SJCRH30 (cell line): ENCODE data around the gene GLYR1. TPM values are rescaled to one million over a fixed set of nuclear protein-coding genes. Genes with fewer than 3 reads are reported as not detected.
"Not testable (repeated sequence)": the region's sequence is repeated elsewhere in the genome, so short reads cannot be mapped to it uniquely, and the experiment has no call there.

Experiments
- DNase-seq, 2 experiments: peaks; one replicate each; pipeline ENCODE4 v3.0.0-alpha.2; 2015 to 2020
- H3K27ac ChIP-seq: fragments of 250-450 bp; sonication (Bioruptor Pico); 2 replicates; pipeline ENCODE4 v1.5.1; 2020; ENCODE audit warnings: mild to moderate bottlenecking, moderate library complexity
- H3K27me3 ChIP-seq: fragments of 250-450 bp; sonication (Bioruptor Pico); 2 replicates; pipeline ENCODE4 v1.5.1; 2020; ENCODE audit warnings: mild to moderate bottlenecking, moderate library complexity
- H3K36me3 ChIP-seq: fragments of 250-450 bp; sonication (Bioruptor Pico); 2 replicates; pipeline ENCODE4 v1.5.1; 2020; ENCODE audit warnings: mild to moderate bottlenecking, moderate library complexity
- H3K4me1 ChIP-seq: fragments of 250-450 bp; sonication (Bioruptor Pico); 2 replicates; pipeline ENCODE4 v1.5.1; 2020; ENCODE audit warnings: mild to moderate bottlenecking, moderate library complexity
- H3K4me3 ChIP-seq: fragments of 250-450 bp; sonication (Bioruptor Pico); 2 replicates; pipeline ENCODE4 v1.5.1; 2020; ENCODE audit warnings: mild to moderate bottlenecking, moderate library complexity
- H3K9me3 ChIP-seq: fragments of 250-450 bp; sonication (Bioruptor Pico); replicated peaks from 2 replicates; pipeline ENCODE4 v1.5.1; 2020; ENCODE audit warnings: mild to moderate bottlenecking, moderate library complexity
- total RNA-seq: library from RNA; depleted of rRNA; stranded (reverse); fragments of >200 nt; shearing (Covaris generic); gene quantifications from 2 replicates; pipeline ENCODE4 v1.2.3, GENCODE V29; 2014; rRNA removed

Gene GLYR1
- total RNA-seq, result 40.3 and 45.3 TPM in 2 replicates

DNA sequence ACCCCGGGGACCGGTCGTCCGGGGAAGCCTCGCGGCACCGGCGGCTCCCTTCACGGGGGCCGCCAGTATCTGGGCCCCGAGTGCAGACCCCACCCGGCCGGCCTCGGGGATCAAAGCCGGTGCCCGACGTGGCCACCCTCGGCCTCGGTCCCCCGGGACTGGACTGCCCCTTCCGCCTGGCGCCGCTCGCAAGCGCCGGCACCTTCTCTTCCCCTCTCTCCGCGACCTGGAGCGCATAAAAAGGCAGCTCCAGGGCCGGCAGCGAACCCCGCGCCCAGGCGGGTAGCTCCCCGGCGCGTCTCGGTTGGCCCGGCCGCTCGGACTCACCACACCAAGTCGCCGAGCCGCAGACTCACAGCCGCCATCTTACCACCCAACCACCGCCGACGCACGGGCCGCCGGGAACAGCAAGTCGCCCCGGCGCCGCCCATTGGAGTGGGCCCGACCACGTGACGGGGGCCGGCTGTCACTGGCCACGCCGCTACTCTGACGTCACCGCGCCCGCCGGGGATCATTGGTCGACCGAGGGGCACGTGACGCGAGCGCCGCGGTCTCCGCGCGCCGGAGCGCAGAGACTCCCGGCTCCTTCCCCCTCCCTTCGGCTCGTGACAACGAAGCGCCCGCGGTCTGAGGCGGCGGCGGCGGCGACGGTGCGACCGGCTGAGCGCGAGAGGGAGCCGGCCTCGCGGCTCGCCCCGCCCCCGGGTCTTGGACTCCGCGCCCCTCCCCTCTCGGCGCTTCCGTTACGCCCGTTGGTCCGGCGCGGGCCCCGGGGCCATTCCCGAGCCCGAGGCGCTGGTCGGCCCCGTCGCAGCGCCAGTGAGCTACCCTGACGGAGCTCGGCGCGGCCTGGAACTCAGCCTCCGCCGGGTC lies at the start of gene GLYR1, which contains the start of gene UBN1:
TSS of gene GLYR1 (minus strand) at position 388 of the 873 bp plus-strand sequence. CDS start at position 365, 23 bp downstream.
TSS of gene UBN1 (plus strand) at position 581 of the 873 bp plus-strand sequence. CDS start 5,437 bp downstream, outside the sequence.
- no peaks in the 10 kb centered on the region for H3K27me3 ChIP-seq
- peak within 1 kb of the TSS; percentile 99 for H3K4me3 ChIP-seq
- H3K9me3 ChIP-seq, result no peaks in the 10 kb centered on the region
- H3K4me1 ChIP-seq, result peaks cover 14% of the 10 kb centered on the region
- DNase-seq, result peak; percentile 97 to 98
- peak within 1 kb of the TSS; percentile 77 for H3K27ac ChIP-seq
- H3K36me3 ChIP-seq, result peaks cover 27% of the 10 kb centered on the region

DNA sequence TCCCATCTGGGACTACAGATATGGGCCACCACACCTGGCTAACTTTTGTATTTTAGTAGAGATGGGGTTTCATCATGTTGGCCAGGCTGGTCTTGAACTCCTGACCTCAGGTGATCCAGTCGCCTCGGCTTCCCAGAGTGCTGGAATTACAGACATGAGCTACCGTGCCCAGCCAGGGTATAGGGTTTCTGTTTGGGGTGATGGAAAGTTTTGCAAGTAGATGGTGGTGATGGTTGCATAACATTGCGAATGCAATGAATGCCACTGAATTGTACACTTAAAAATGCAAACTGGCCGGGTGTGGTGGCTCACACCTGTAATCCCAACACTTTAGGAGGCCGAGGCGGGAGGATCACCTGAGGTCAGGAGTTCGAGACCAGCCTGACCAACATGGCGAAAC lies 49.7 kb upstream of the GLYR1 start:
- H3K36me3 ChIP-seq, H3K4me3 ChIP-seq, DNase-seq, H3K27me3 ChIP-seq, H3K27ac ChIP-seq, H3K9me3 ChIP-seq: not testable (repeated sequence)
- peaks cover 14% of the 10 kb centered on the region for H3K4me1 ChIP-seq

DNA sequence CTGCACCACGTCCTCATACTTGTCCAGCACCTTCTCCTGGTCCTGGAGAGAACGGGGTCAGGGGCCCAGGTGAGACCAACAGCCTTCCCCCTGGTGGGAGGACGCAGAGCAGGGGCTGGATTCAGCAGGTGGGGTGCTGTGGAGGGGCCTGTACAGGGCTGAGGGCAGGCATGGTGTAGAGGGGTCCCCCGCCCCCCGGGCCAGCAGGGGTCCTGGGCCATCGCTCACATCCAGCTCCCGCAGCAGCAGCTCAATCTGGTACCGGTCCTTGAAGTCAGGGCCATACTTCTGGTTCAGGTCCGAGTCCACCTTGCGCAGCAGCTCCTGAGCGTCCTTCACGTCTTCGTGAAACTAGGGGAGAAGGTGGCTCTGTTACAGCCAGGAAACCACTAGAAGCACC lies 48.3 kb upstream of the GLYR1 start:
- Histone ChIP-seq H3K27ac (no peak overlapping the region), H3K36me3 (no peaks in the 10 kb centered on the region), H3K4me3 (no peak overlapping the region), H3K4me1 (peaks cover 15% of the 10 kb centered on the region), H3K9me3 (no peaks in the 10 kb centered on the region), H3K27me3 (no peaks in the 10 kb centered on the region)
- DNase-seq, result no peak

DNA sequence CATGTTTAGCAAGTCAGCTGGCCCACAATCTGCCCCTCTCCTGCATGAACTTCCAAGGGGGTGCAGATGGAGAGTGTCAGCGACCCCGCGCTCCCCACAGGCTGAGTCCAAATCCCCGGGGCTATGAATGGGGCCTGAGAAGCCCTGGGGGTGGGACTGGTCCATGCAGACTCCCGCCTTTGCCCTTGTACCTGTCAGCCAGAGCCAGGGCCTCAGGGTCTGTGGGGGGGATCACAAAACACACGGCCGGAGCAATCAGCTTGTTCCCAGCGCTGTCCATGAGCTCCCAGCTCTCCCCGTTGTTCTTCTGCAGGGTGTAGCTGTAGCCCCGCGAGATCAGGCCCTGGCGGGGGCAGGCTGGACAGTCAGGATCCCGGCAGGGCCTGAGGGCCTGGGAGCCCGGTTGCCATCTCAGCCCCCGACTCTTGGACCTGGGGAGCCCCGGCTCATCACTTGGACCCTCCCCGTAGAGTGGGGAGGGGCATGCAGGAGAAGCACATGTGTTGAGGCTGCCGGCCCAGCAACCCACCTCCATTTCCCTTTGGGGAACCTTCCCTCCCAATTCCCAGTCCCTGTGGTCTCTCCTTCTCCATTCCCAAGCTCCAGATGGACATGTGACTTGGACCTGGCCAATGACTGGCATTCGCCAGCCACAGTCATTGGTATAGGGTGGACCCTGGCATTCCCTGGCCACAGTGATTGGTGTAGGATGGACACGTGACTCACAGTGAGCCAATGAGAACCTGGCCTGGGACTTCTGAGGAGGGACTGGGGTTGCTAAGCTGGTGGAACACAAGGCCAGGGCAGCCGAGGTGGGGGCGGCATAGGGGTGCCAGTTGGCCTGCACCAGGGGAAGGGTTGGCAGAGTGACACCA lies 47.4 kb upstream of the GLYR1 start:
- peak in 1 of 2 experiments; percentile 35 for DNase-seq
- Histone ChIP-seq H3K4me3 (no peak overlapping the region), H3K27me3 (no peaks in the 10 kb centered on the region), H3K36me3 (no peaks in the 10 kb centered on the region), H3K27ac (no peak overlapping the region), H3K9me3 (no peaks in the 10 kb centered on the region), H3K4me1 (peaks cover 15% of the 10 kb centered on the region)

DNA sequence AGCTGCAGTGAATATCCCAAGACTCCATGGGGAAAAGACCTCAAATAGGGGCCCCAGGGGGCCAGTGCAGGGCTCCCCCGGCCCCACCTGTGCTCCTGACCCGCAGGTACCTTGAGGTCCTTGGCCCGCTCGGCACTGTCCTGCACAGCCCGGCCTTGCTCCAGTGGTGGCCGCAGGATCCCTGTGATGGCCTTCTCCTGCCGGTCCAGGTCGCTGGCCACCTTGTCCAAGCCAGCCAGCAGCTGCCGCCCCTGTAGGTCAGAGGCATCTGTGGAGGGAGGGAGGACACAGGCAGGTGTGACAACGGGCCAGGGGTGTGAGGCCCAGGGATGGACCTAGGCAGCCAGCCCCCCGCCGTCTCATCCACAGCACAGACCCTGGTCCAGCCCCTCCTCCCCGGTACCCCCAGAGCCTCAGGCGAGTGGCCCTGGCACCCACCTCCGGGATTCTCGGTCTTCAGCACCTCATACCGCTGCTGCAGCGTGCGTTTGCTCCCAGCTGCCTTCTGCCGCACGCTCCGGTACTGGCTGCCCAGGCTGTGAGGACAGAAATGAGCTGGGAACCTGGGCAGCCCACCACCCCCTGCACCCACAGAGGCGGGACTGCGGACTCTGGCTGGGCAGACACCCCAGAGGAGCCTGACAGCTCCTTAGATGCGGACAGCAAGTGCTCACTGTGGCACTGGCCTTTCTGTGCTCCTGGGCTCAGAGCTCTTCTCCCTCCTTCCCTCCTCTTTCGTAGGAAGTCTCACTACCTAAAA lies 46.2 kb upstream of the GLYR1 start:
- H3K36me3 ChIP-seq, result no peaks in the 10 kb centered on the region
- peaks cover 15% of the 10 kb centered on the region for H3K4me1 ChIP-seq
- no peak overlapping the region for H3K4me3 ChIP-seq
- no peaks in the 10 kb centered on the region for H3K27me3 ChIP-seq
- no peak for DNase-seq
- H3K9me3 ChIP-seq, result no peaks in the 10 kb centered on the region
- no peak overlapping the region for H3K27ac ChIP-seq

DNA sequence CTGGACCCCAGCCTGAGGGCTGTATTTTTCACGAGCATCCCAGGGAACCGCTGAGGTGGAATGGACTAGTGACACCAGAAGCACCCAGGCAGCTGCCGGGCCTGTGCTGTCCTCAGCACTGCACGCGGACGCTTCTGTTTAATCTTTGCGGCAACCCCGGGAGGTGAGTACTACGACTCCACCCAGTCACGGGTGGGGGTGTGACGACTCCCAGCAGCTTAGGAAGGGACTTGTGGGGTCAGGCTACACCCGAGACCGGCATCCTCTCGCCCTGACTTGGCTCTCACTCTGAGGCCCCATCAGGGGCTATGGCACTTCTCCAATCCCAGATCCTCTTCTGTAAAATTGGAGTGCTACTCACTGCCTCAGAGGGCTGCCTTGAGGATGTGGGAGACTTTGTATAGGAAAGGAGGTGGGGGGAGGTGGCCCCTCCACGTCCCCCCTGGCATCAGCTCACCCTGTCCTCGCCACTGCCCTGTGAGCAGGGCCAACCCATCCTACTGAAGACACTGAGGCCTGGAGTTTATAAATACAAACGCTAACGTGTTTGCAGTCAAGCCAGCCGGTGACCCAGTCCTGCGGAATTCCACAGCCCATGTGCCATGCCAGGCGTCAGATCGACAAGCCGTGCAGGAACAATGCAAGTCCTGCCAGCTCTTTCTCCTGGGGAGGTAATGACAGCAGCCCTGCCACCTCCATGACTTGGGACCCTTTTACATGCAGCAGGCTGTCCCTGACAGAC lies 45.4 kb upstream of the GLYR1 start:
- H3K36me3 ChIP-seq, result no peaks in the 10 kb centered on the region
- peak; percentile 52 to 53 for DNase-seq
- peaks cover 15% of the 10 kb centered on the region for H3K4me1 ChIP-seq
- peak overlapping the region; percentile 14; the same call in 1 of the 2 replicates for H3K4me3 ChIP-seq
- H3K27ac ChIP-seq, result no peak overlapping the region
- H3K27me3 ChIP-seq, result no peaks in the 10 kb centered on the region
- H3K9me3 ChIP-seq, result no peaks in the 10 kb centered on the region

DNA sequence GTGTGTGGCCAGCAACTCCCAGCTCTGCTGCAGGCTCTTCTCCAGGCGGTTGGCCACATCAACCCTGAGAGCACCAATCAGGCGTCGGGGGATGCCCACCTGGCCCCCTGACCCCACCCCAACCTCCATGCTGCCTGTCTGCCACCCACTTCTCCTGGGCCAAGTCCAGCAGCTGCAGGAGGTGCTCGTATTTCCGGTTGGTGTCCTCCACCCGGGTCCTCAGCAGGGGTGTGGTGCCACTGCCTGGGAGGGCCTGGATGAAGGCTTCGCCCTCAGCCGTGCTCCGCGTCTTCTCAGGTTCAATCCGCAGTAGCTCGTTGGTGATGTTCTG lies 44.8 kb upstream of the GLYR1 start:
- H3K36me3 ChIP-seq, result no peaks in the 10 kb centered on the region
- H3K4me3 ChIP-seq, result peak overlapping the region; percentile 14; the same call in 1 of the 2 replicates
- peak; percentile 50 to 55 for DNase-seq
- H3K27ac ChIP-seq, result no peak overlapping the region
- peaks cover 15% of the 10 kb centered on the region for H3K4me1 ChIP-seq
- no peaks in the 10 kb centered on the region for H3K27me3 ChIP-seq
- H3K9me3 ChIP-seq, result no peaks in the 10 kb centered on the region

DNA sequence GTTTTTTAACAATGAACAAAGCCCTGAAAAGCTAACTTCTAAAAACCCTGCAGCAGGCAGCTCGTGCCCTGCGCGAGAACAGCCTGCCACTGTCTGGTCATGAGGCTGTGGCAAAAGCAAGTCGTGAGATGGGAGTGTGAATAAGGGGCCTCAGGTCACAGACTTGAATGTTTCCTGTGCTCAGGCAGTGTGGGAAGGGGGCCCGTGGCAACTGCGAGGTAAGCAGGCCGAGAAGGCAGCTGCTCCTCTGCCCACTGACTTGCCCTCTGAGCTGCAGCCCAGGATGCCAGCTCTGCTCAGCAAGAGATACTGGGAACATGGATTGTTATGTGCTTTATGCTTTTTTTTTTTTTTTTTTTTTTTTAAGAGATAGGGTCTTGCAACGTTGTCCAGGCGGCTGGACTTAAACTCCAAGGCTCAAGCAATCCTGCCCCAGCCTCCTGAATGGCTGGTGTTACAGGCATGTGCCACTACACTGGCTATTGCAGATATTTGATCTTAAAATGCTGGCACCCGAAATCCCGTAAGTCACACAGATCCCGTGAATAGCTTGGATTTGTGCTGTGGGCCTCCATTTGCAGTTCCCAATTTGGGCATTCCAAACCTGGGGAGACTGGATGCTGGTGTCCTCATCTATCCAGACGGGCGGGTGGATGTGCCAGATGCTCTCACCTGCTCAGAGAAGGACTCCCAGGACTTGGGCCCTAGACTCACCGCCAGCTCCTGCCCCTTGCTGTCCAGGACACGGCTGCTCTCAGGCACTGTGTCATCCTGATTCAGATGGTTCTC lies 44.2 kb upstream of the GLYR1 start:
- no peaks in the 10 kb centered on the region for H3K36me3 ChIP-seq
- no peak overlapping the region for H3K4me3 ChIP-seq
- H3K9me3 ChIP-seq, result no peaks in the 10 kb centered on the region
- peaks cover 15% of the 10 kb centered on the region for H3K4me1 ChIP-seq
- DNase-seq, result no peak
- H3K27me3 ChIP-seq, result no peaks in the 10 kb centered on the region
- H3K27ac ChIP-seq, result no peak overlapping the region

DNA sequence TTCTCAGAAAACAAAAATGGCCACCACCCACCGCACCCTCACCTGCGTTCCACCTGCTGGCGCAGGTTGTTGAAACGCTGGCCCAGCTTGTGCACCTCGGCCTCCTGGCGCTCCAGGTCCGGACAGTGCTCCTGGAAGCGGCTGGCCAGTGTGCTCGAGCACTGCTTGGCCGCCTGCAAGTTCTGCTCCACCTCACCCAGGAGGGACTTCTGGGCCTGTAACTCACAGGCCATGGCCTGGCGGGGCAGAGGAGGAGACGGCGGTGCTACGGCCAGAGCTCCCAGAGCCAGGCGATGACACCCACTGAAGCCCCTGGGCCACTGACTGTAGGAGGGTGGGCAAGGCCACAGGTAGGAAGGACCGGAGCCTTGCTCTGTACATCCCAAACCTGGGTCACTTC lies 43.6 kb upstream of the GLYR1 start:
- peaks cover 15% of the 10 kb centered on the region for H3K4me1 ChIP-seq
- no peak overlapping the region for H3K27ac ChIP-seq
- no peak overlapping the region for H3K4me3 ChIP-seq
- no peaks in the 10 kb centered on the region for H3K27me3 ChIP-seq
- H3K9me3 ChIP-seq, result no peaks in the 10 kb centered on the region
- H3K36me3 ChIP-seq, result no peaks in the 10 kb centered on the region
- DNase-seq, result no peak

DNA sequence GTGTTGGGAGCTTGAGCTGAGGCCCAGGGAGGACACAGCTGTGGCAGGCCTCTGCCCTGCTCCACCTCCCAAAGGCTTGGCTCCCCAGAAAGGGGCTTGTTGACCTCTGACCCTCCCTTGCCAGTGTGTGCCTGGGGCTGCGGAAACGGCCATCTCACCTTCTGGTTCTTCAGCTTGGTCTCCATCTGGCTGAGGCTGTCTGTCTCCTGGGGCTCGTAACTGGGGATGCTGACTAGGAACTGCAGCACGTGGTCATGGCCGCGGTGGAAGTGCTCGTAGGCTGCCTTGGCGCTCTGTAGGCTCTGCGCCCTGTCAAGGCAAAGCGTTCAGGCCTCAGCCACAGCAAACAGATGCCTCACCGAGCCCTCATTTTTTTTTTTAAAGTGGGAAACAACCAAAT lies 42.9 kb upstream of the GLYR1 start:
- Histone ChIP-seq H3K27ac (no peak overlapping the region), H3K27me3 (no peaks in the 10 kb centered on the region), H3K9me3 (no peaks in the 10 kb centered on the region), H3K4me1 (peaks cover 15% of the 10 kb centered on the region), H3K4me3 (no peak overlapping the region), H3K36me3 (no peaks in the 10 kb centered on the region)
- no peak for DNase-seq

DNA sequence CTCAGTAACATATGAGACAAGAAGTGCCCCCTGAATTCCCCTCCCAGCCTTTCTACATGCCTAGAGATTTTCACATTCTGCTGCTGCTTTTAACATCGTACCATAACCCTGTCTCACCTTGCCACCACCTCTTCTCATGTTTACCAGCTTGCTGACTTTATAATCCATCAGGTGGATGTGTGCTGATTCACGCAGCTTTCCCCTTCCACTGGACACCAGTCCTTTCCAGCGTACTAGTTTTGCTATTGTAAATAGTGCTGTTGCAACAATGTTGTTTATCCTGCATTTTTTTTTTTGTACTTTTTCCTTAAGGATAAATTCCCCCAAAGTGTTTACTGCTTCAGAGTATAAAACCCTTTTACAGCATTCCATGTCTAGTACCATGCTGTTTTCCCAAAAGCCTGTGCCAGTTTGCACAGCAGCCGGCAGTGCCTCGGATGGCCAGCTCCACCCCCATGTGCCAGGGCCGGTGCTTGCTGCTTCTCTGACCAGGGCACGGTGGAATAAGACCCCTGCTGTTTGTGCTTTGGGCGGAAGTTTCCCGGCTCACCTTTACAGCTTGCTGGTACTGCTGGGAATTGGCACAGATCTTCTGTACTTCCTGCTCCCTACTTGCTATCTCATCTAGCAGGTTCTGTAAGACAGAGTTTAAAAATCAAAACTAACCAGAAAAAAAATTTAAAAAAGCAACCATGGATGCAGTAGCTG lies 41.5 kb upstream of the GLYR1 start:
- DNase-seq, result no peak
- no peak overlapping the region for H3K27ac ChIP-seq
- no peaks in the 10 kb centered on the region for H3K27me3 ChIP-seq
- peaks cover 15% of the 10 kb centered on the region for H3K4me1 ChIP-seq
- H3K36me3 ChIP-seq, result peaks cover 4% of the 10 kb centered on the region
- no peak overlapping the region for H3K4me3 ChIP-seq
- H3K9me3 ChIP-seq, result no peaks in the 10 kb centered on the region

DNA sequence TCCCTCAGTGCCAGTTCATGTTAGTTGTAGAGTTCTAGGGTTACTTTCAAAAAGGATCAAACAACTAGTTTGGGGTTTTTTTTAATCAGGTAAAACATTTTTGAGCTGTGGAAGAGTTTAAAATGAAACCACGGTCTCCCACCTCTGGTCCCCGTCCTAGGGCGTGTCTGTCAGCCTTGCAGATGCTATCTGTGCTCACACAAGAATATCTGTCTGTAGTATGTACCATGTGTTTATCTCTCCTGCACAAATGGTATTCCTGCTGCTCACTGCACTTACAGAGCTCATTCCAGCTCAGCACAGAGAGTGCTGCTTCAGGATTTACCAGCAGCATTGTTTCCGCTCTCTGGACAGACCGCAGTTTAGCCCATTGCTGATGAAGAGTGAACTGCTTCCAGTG lies 39.1 kb upstream of the GLYR1 start:
- Histone ChIP-seq H3K27ac (no peak overlapping the region), H3K4me3 (no peak overlapping the region), H3K4me1 (peaks cover 4% of the 10 kb centered on the region; the same call in 1 of the 2 replicates), H3K36me3 (peaks cover 18% of the 10 kb centered on the region), H3K9me3 (no peaks in the 10 kb centered on the region), H3K27me3 (no peaks in the 10 kb centered on the region)
- DNase-seq, result no peak
